Caco-2 (cell line): ENCODE measurements around the gene PGBD5. TPM values are rescaled to one million over a fixed set of nuclear protein-coding genes. Genes with fewer than 3 reads are reported as not detected.

Experiments used
- BruUV-seq: library from RNA; stranded (reverse); fragments of 400-500 nt; replicated peaks from 2 replicates; lab custom pipeline; 2021; lab: Mats Ljungman, UMichigan
- CTCF ChIA-PET: fragments of 300-600 bp; sonication (Branson Sonifier 250); formaldehyde crosslinking; loops from one replicate; lab custom pipeline; 2022; ENCODE audit warnings: antibody characterized with exemption; lab: Charles Lee
- POLR2A ChIA-PET: fragments of 300-600 bp; sonication (Branson Sonifier 250); formaldehyde crosslinking; loops from one replicate; lab custom pipeline; 2022; ENCODE audit warnings: antibody characterized with exemption; lab: Charles Lee
- DNase-seq, 2 experiments: peaks; one replicate each; pipeline versions ENCODE4 v3.0.0 to v3.0.0-alpha.2; 2020 to 2022
- H3K27me3 ChIP-seq: replicated peaks from 2 replicates; pipeline ENCODE4 v1.6.0; 2011; ENCODE audit warnings: low read length; ENCODE audit not compliant: control insufficient read depth, insufficient read depth
- H3K36me3 ChIP-seq: 2 replicates; pipeline ENCODE4 v1.5.1; 2011; ENCODE audit warnings: low read length; ENCODE audit not compliant: control insufficient read depth, insufficient read depth
- H3K4me1 ChIP-seq: fragments of 250-450 bp; sonication (Bioruptor Pico); 2 replicates; pipeline ENCODE4 v1.5.1; 2020; ENCODE audit warnings: mild to moderate bottlenecking
- H3K4me3 ChIP-seq: 2 replicates; pipeline ENCODE4 v1.5.1; 2011; ENCODE audit warnings: low read depth, mild to moderate bottlenecking, control low read depth, low read length
- H3K9me3 ChIP-seq: fragments of 250-450 bp; sonication (Bioruptor Pico); 2 replicates; pipeline ENCODE4 v1.5.1; 2020; ENCODE audit warnings: mild to moderate bottlenecking, moderate library complexity
- H3K27ac Mint-ChIP-seq: one replicate; pipeline ENCODE4 v1.8.0; 2022; ENCODE audit warnings: mixed read lengths; ENCODE audit not compliant: unreplicated experiment
- H3K27me3 Mint-ChIP-seq: one replicate; pipeline ENCODE4 v1.8.0; 2022; ENCODE audit warnings: mixed read lengths; ENCODE audit not compliant: insufficient read depth, unreplicated experiment
- H3K36me3 Mint-ChIP-seq: one replicate; pipeline ENCODE4 v1.8.0; 2022; ENCODE audit warnings: mild to moderate bottlenecking, mixed read lengths; ENCODE audit not compliant: insufficient read depth, unreplicated experiment
- H3K4me1 Mint-ChIP-seq: one replicate; pipeline ENCODE4 v1.8.0; 2022; ENCODE audit warnings: low read depth, mixed read lengths; ENCODE audit not compliant: unreplicated experiment
- H3K4me3 Mint-ChIP-seq: one replicate; pipeline ENCODE4 v1.8.0; 2022; ENCODE audit warnings: mild to moderate bottlenecking, moderate library complexity, mixed read lengths; ENCODE audit not compliant: unreplicated experiment
- H3K9me3 Mint-ChIP-seq: one replicate; pipeline ENCODE4 v1.8.0; 2022; ENCODE audit warnings: mixed read lengths; ENCODE audit not compliant: unreplicated experiment
- intact Hi-C: fragments of 100-400 bp; cut with micrococcal nuclease; formaldehyde crosslinking; loops from one replicate; pipeline ENCODE4 v1.10.0; 2022; ENCODE audit not compliant: unreplicated experiment
- total RNA-seq: library from RNA; stranded (reverse); gene quantifications from 2 replicates; pipeline ENCODE4 v1.2.3, GENCODE V29; 2022
- TF ChIP-seq, protein P1 (sequence below), 2 experiments: fragments of 200-600 bp in 1 of 2; IDR thresholded peaks; 1 replicate in 1 of 2; 2 replicates in 1 of 2; pipeline versions ENCODE4 v1.5.1 to v1.8.0; 2011 to 2022; ENCODE audit warnings: antibody characterized with exemption in 1 of 2, control low read depth in 1 of 2, inconsistent platforms in 1 of 2, low read depth in 1 of 2, low read length in 1 of 2, mild to moderate bottlenecking in 1 of 2, moderate library complexity in 1 of 2; ENCODE audit not compliant: insufficient read depth in 1 of 2, severe bottlenecking in 1 of 2, unreplicated experiment in 1 of 2

Gene PGBD5
- total RNA-seq, 1 experiment from 2014 or later: 2.4 TPM

DNA sequence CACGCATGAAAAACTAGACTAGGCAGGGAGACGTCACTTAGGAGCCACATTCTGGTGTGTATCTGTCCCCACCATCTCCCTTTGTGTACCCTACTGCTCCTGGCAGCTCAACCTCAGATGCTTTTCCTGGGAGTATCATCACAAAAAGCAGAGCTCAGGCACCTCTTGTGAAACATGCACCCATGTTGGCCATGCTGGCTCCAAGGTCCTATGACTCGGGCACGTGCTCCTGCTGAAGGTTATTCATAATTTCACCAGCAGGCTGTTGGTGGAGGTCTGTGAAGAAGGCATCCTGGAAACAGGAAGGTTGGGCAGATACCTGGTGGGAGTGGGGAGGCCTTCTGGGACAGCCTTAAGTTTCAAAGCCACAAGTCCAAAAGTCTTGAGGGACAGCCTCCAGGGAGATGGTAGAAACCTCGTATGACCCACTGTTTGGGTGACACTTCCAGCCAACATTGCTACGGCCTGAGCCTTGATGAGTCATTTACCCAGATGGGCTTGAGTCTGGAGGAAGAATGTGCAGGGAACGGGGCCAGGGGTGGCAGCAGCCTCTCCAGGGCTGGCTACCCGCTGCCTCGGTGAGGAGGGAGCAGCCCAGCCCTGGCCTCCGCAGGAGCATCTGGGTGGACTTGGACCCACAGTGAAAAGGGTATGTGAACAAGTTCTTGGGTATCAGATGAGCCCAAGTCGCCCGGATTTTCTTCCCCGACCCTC, 75.8 kb downstream of the PGBD5 start:
- Histone ChIP-seq H3K36me3 (peaks cover 2% of the 10 kb centered on the region; the same call in 1 of the 2 replicates), H3K4me1 (no peaks in the 10 kb centered on the region), H3K27me3 (no peaks in the 10 kb centered on the region), H3K9me3 (no peaks in the 10 kb centered on the region), H3K4me3 (no peak overlapping the region)
- no peak for DNase-seq
- H3K9me3 Mint-ChIP-seq: no peaks in the 10 kb centered on the region
- no peak overlapping the region for H3K4me3 Mint-ChIP-seq
- no TSS peak for BruUV-seq
- ChIA-PET CTCF (no interaction called here), POLR2A (no interaction called here)
- no peaks in the 10 kb centered on the region for H3K4me1 Mint-ChIP-seq
- TF ChIP-seq, protein P1, sequence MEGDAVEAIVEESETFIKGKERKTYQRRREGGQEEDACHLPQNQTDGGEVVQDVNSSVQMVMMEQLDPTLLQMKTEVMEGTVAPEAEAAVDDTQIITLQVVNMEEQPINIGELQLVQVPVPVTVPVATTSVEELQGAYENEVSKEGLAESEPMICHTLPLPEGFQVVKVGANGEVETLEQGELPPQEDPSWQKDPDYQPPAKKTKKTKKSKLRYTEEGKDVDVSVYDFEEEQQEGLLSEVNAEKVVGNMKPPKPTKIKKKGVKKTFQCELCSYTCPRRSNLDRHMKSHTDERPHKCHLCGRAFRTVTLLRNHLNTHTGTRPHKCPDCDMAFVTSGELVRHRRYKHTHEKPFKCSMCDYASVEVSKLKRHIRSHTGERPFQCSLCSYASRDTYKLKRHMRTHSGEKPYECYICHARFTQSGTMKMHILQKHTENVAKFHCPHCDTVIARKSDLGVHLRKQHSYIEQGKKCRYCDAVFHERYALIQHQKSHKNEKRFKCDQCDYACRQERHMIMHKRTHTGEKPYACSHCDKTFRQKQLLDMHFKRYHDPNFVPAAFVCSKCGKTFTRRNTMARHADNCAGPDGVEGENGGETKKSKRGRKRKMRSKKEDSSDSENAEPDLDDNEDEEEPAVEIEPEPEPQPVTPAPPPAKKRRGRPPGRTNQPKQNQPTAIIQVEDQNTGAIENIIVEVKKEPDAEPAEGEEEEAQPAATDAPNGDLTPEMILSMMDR (IDR thresholded peaks at IDR 0.05; ENCODE audit: insufficient read depth in 1 of 2, low read depth in 1 of 2, low read length in 1 of 2, severe bottlenecking in 1 of 2, unreplicated experiment in 1 of 2): no peak
- intact Hi-C loops: no loop called here
- H3K36me3 Mint-ChIP-seq: no peaks in the 10 kb centered on the region
- no peaks in the 10 kb centered on the region for H3K27me3 Mint-ChIP-seq
- no peak overlapping the region for H3K27ac Mint-ChIP-seq

DNA sequence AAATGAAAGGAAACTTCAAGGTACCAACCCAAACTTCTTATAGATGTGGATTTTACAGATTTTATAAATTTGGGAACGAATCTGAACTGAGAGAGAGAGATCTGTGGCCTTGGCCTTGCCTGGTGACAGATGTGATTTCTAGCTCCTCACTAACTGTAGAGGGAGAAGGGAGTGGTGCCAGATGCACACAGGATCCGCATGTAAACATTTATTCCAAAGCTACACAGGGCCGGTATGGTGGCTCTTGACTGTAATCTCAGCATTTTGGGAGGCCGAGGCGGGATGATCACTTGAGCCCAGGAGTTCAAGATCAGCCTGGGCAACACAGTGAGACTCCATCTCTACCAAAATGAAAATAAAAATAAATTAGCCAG, 77.1 kb downstream of the PGBD5 start:
- Mint-ChIP-seq H3K27ac (no peak overlapping the region), H3K36me3 (no peaks in the 10 kb centered on the region), H3K9me3 (no peaks in the 10 kb centered on the region), H3K4me3 (no peak overlapping the region), H3K4me1 (no peaks in the 10 kb centered on the region), H3K27me3 (no peaks in the 10 kb centered on the region)
- H3K4me3 ChIP-seq: no peak overlapping the region
- H3K4me1 ChIP-seq: no peaks in the 10 kb centered on the region
- H3K27me3 ChIP-seq: no peaks in the 10 kb centered on the region
- H3K36me3 ChIP-seq: peaks cover 2% of the 10 kb centered on the region; the same call in 1 of the 2 replicates
- CTCF ChIA-PET: no interaction called here
- no TSS peak for BruUV-seq
- H3K9me3 ChIP-seq: no peaks in the 10 kb centered on the region
- POLR2A ChIA-PET: no interaction called here
- intact Hi-C loops: no loop called here
- TF ChIP-seq, protein P1 (IDR thresholded peaks at IDR 0.05; ENCODE audit: insufficient read depth in 1 of 2, low read depth in 1 of 2, low read length in 1 of 2, severe bottlenecking in 1 of 2, unreplicated experiment in 1 of 2): no peak
- DNase-seq: no peak

DNA sequence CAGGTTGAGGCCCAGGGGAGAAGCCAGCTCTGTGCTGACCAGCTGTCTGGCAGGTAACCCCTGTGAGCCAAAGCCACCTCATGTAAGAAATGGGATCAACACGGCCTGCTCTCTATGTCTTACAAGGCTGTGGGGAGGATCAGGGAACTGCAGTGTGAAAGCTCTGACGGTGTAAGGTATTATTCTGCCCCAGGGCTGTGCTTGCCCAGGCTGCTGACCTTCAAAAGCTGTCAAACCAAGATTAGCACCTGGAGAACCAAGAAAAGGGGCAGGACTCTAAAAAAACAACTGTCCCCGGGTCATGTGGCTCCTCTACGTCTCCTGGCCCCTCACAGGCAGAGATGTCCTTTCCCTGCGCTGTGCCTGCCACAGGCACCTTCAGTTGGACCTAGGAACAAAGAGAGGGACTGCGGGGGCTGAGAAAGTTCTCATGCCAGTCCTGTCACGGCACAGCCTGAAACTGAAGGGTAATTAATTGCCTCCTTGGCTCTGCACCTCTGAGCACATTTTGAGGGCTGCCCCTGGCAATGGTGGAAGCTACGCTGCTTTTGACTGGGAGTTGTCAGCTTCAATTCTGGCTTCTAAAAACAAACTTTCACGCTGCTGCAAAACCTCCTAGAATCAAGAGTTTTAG, 77.6 kb downstream of the PGBD5 start:
- no peaks in the 10 kb centered on the region for H3K9me3 ChIP-seq
- H3K27ac Mint-ChIP-seq: no peak overlapping the region
- H3K27me3 ChIP-seq: no peaks in the 10 kb centered on the region
- no TSS peak for BruUV-seq
- no peak for DNase-seq
- no peaks in the 10 kb centered on the region for H3K9me3 Mint-ChIP-seq
- H3K27me3 Mint-ChIP-seq: no peaks in the 10 kb centered on the region
- H3K4me3 Mint-ChIP-seq: no peak overlapping the region
- H3K36me3 ChIP-seq: peaks cover 2% of the 10 kb centered on the region; the same call in 1 of the 2 replicates
- H3K4me1 Mint-ChIP-seq: no peaks in the 10 kb centered on the region
- intact Hi-C loops: no loop called here
- ChIA-PET POLR2A (no interaction called here), CTCF (no interaction called here)
- no peak overlapping the region for H3K4me3 ChIP-seq
- H3K4me1 ChIP-seq: no peaks in the 10 kb centered on the region
- no peaks in the 10 kb centered on the region for H3K36me3 Mint-ChIP-seq
- TF ChIP-seq, protein P1 (IDR thresholded peaks at IDR 0.05; ENCODE audit: insufficient read depth in 1 of 2, low read depth in 1 of 2, low read length in 1 of 2, severe bottlenecking in 1 of 2, unreplicated experiment in 1 of 2): no peak
